PFSK-1 (cell line): Measurements from ENCODE around the gene GMDS.

Source experiments
- FOXP2 ChIP-seq: optimal IDR thresholded peaks from 2 replicates; pipeline ENCODE3; 2011; ENCODE audit warnings: borderline replicate concordance, control low read depth, inconsistent platforms; ENCODE audit not compliant: insufficient read depth; ENCODE audit errors: extremely low read length, extremely low read depth
- POLR2AphosphoS5 ChIP-seq: IDR thresholded peaks from 2 replicates; pipeline ENCODE4 v1.6.1; 2012; ENCODE audit warnings: low read depth, mild to moderate bottlenecking, control low read depth, low read length, moderate library complexity
- SIN3A ChIP-seq: IDR thresholded peaks from 2 replicates; pipeline ENCODE4 v1.6.1; 2012; ENCODE audit warnings: mild to moderate bottlenecking, low read length, moderate library complexity, borderline replicate concordance; ENCODE audit not compliant: insufficient read depth
- TAF1 ChIP-seq: IDR thresholded peaks from 2 replicates; pipeline ENCODE4 v1.6.1; 2012; ENCODE audit warnings: low read length, control low read depth, borderline replicate concordance; ENCODE audit not compliant: insufficient read depth
- TF ChIP-seq, protein P1 (sequence below), 2 experiments: IDR thresholded peaks; 2 replicates each; pipeline versions ENCODE4 v1.6.1 to v1.8.0; 2011 to 2012; ENCODE audit warnings: low read depth in 2 of 2, low read length in 2 of 2, control low read depth in 1 of 2, inconsistent platforms in 1 of 2, mild to moderate bottlenecking in 1 of 2, moderate library complexity in 1 of 2; ENCODE audit not compliant: insufficient read depth in 1 of 2

DNA sequence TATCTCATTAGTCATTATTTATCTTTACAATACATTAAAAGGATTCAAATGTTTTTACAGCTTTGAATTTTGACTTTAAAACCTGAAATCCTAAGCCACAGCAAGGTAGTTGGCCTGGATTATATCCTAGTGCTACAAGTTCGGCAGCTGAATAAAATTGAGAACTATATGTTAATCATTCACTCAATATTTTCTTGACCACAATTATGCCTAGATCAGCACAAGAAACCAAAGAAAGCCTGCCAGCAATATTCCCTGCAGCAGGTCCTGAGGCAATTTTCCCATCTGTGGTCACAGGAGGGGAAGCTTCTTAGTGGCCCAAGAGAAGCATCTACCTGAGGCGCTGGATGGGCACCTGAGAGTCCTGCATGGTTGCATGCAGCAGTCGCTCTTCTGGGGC is 183.5 kb downstream of the GMDS start:
- TF ChIP-seq POLR2AphosphoS5 (no peak), TAF1 (no peak), SIN3A (no peak), FOXP2 (no peak)
- TF ChIP-seq, protein P1, sequence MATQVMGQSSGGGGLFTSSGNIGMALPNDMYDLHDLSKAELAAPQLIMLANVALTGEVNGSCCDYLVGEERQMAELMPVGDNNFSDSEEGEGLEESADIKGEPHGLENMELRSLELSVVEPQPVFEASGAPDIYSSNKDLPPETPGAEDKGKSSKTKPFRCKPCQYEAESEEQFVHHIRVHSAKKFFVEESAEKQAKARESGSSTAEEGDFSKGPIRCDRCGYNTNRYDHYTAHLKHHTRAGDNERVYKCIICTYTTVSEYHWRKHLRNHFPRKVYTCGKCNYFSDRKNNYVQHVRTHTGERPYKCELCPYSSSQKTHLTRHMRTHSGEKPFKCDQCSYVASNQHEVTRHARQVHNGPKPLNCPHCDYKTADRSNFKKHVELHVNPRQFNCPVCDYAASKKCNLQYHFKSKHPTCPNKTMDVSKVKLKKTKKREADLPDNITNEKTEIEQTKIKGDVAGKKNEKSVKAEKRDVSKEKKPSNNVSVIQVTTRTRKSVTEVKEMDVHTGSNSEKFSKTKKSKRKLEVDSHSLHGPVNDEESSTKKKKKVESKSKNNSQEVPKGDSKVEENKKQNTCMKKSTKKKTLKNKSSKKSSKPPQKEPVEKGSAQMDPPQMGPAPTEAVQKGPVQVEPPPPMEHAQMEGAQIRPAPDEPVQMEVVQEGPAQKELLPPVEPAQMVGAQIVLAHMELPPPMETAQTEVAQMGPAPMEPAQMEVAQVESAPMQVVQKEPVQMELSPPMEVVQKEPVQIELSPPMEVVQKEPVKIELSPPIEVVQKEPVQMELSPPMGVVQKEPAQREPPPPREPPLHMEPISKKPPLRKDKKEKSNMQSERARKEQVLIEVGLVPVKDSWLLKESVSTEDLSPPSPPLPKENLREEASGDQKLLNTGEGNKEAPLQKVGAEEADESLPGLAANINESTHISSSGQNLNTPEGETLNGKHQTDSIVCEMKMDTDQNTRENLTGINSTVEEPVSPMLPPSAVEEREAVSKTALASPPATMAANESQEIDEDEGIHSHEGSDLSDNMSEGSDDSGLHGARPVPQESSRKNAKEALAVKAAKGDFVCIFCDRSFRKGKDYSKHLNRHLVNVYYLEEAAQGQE (IDR thresholded peaks at IDR 0.05; ENCODE audit: insufficient read depth in 1 of 2, low read depth in 2 of 2, low read length in 2 of 2), result no peak
